WTC11 (cell line): ENCODE measurements around the gene KIF5C. TPM values are rescaled to one million over a fixed set of nuclear protein-coding genes. Genes with fewer than 3 reads are reported as not detected.

Experiments
- ATAC-seq: fragments of 200-7000 bp; cut with Tn5 transposase; 2 replicates; pipeline ENCODE4 v1.10.0; 2021; ENCODE audit warnings: mild to moderate bottlenecking, moderate library complexity
- CTCF ChIA-PET: fragments of 300-600 bp; sonication (Branson Sonifier 250); formaldehyde crosslinking; loops from one replicate; lab custom pipeline; 2021; ENCODE audit warnings: antibody characterized with exemption; lab: Charles Lee
- POLR2A ChIA-PET: fragments of 350-600 bp; sonication (Branson Sonifier 250); formaldehyde crosslinking; loops from one replicate; lab custom pipeline; 2021; ENCODE audit warnings: antibody characterized with exemption; lab: Charles Lee
- DNase-seq: peaks from one replicate; pipeline ENCODE4 v3.0.0; 2021; ENCODE audit warnings: low spot score
- H3K27ac Mint-ChIP-seq: 2 replicates; pipeline ENCODE4 v1.8.0; 2021; ENCODE audit warnings: mixed read lengths
- H3K27me3 Mint-ChIP-seq: 2 replicates; pipeline ENCODE4 v1.8.0; 2021; ENCODE audit warnings: low read depth, mild to moderate bottlenecking, moderate library complexity, mixed read lengths
- H3K36me3 Mint-ChIP-seq: 2 replicates; pipeline ENCODE4 v1.8.0; 2021; ENCODE audit warnings: mixed read lengths
- H3K4me1 Mint-ChIP-seq: 2 replicates; pipeline ENCODE4 v1.8.0; 2022; ENCODE audit warnings: mixed read lengths
- H3K4me3 Mint-ChIP-seq: 2 replicates; pipeline ENCODE4 v1.8.0; 2021; ENCODE audit warnings: mild to moderate bottlenecking, moderate library complexity, mixed read lengths
- H3K9me3 Mint-ChIP-seq: 2 replicates; pipeline ENCODE4 v1.8.0; 2021; ENCODE audit warnings: mixed read lengths
- ATF1 ChIP-seq: sonication (generic); formaldehyde crosslinking; IDR thresholded peaks from 2 replicates; pipeline ENCODE4 v1.8.1; 2023; ENCODE audit warnings: mild to moderate bottlenecking, moderate library complexity, missing genetic modification reagents
- FOXJ3 ChIP-seq: sonication (generic); formaldehyde crosslinking; IDR thresholded peaks from 2 replicates; pipeline ENCODE4 v1.9.0; 2021; ENCODE audit warnings: missing genetic modification reagents, mild to moderate bottlenecking, borderline replicate concordance
- FOXP1 ChIP-seq: sonication (generic); formaldehyde crosslinking; IDR thresholded peaks from 2 replicates; pipeline ENCODE4 v1.8.0; 2022; ENCODE audit warnings: missing genetic modification reagents, mild to moderate bottlenecking, moderate library complexity, borderline replicate concordance
- NR2C2 ChIP-seq: sonication (generic); formaldehyde crosslinking; IDR thresholded peaks from 2 replicates; pipeline ENCODE4 v1.8.0; 2022; ENCODE audit warnings: mild to moderate bottlenecking, missing genetic modification reagents
- TP53 ChIP-seq: sonication (generic); formaldehyde crosslinking; IDR thresholded peaks from 2 replicates; pipeline ENCODE4 v1.8.1; 2023; ENCODE audit warnings: mild to moderate bottlenecking, missing genetic modification reagents
- ZNF416 ChIP-seq: fragments of 250-450 bp; sonication (Bioruptor Pico); IDR thresholded peaks from 2 replicates; pipeline ENCODE4 v1.9.0; 2021; ENCODE audit warnings: mild to moderate bottlenecking, inconsistent platforms
- total RNA-seq: library from RNA; stranded (reverse); gene quantifications from 3 replicates; pipeline ENCODE4 v1.2.3, GENCODE V29; 2021
- TF ChIP-seq, protein P1 (sequence below): sonication (generic); formaldehyde crosslinking; IDR thresholded peaks from 2 replicates; pipeline ENCODE4 v1.8.1; 2022; ENCODE audit warnings: mild to moderate bottlenecking, moderate library complexity, missing genetic modification reagents
- TF ChIP-seq, protein P2 (sequence below): sonication (generic); formaldehyde crosslinking; IDR thresholded peaks from 2 replicates; pipeline ENCODE4 v1.8.0; 2022; ENCODE audit warnings: mild to moderate bottlenecking, missing genetic modification reagents
- TF ChIP-seq, protein P3 (sequence below): sonication (generic); formaldehyde crosslinking; IDR thresholded peaks from 2 replicates; pipeline ENCODE4 v1.8.1; 2023; ENCODE audit warnings: mild to moderate bottlenecking, missing genetic modification reagents, borderline replicate concordance
- TF ChIP-seq, protein P4 (sequence below): sonication (generic); formaldehyde crosslinking; IDR thresholded peaks from 2 replicates; pipeline ENCODE4 v1.8.0; 2022; ENCODE audit warnings: mild to moderate bottlenecking, missing genetic modification reagents
- TF ChIP-seq, protein P5 (sequence below): sonication (generic); formaldehyde crosslinking; IDR thresholded peaks from 2 replicates; pipeline ENCODE4 v1.8.1; 2023; ENCODE audit warnings: mild to moderate bottlenecking, missing genetic modification reagents
- TF ChIP-seq, protein P6 (sequence below): fragments of 250-450 bp; sonication (Bioruptor Pico); IDR thresholded peaks from 2 replicates; pipeline ENCODE4 v1.9.0; 2021; ENCODE audit warnings: mild to moderate bottlenecking
- TF ChIP-seq, protein P7 (sequence below): sonication (generic); formaldehyde crosslinking; IDR thresholded peaks from 2 replicates; pipeline ENCODE4 v1.8.1; 2022; ENCODE audit warnings: low read depth, mild to moderate bottlenecking, moderate library complexity, missing genetic modification reagents, borderline replicate concordance
- TF ChIP-seq, protein P8 (sequence below): fragments of 250-450 bp; sonication (Bioruptor Pico); conservative IDR thresholded peaks from 2 replicates; pipeline ENCODE4 v1.9.0; 2021; ENCODE audit warnings: mild to moderate bottlenecking

The KIF5C gene
- total RNA-seq, 1 experiment from 2014 or later, result 73.5 TPM

DNA sequence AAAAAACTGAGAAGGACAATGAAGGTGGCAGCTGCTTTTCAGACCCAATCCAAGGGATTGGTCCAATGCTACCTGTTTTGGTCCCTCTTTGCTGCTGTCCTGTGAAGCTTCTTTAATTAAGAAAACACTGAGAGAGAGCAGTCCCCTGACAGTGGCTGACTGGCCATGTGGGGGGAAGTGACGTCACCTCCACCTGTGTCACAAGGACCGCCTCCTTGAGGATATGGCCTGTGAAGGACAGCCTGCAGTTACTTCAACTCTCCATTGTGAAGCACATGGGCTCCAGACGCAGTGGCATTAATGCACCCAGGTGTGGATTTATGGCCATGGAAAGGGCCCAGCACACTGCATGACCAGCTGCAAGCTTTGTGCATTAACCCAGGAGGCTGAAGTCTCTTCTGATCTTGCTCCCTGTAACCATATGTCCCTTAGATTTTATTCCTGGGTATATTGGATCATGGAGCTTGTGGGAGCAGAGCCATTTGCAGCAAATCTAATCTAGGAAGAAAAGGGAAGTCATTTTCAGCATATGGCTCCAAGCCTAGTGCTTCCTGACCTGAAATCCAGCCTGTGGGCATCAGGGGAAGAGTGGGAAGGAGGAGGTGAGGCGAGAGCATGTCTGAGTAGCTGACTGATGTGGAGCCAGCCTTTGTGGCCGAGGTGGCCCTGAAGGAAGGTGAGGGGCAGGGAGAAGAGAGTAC, 32.2 kb downstream of the KIF5C start (continued):
- TF ChIP-seq NR2C2 (CRISPR knock-in tag) (no peak), TP53 (CRISPR knock-in tag) (no peak)
- TF ChIP-seq, protein P1, sequence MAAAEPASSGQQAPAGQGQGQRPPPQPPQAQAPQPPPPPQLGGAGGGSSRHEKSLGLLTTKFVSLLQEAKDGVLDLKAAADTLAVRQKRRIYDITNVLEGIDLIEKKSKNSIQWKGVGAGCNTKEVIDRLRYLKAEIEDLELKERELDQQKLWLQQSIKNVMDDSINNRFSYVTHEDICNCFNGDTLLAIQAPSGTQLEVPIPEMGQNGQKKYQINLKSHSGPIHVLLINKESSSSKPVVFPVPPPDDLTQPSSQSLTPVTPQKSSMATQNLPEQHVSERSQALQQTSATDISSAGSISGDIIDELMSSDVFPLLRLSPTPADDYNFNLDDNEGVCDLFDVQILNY (CRISPR knock-in tag), result no peak
- TF ChIP-seq, all 79 proteins: peak for 0

DNA sequence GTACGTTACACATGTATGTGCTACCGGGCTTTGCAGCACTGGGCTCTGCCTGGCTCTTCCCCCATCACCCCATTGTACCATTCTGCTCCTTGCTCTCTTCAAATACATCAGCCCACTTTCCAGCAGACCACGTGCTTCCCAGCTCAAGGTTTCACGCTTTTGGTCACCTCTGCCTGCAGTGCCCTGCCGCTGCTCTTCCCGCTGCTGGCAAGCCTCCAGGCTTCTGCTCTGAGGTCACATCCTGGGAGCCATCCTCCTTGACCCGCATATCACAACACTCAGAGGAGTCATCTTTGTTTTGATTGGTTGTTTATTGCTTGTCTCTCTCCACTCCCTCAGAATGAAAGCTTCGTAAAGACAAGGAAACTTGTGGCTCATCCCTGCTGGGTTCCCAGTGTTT, 34.1 kb downstream of the KIF5C start:
- POLR2A ChIA-PET, result no interaction called here
- no peak overlapping the region for H3K4me3 Mint-ChIP-seq
- CTCF ChIA-PET, result interaction anchor here (1.1 to 1.4 kb wide), 2 partner anchors 28 to 108 kb away, joined by 3 read pairs; no protein-coding TSS in a partner anchor
- peaks cover 12% of the 10 kb centered on the region for H3K9me3 Mint-ChIP-seq
- peaks cover 30% of the 10 kb centered on the region for H3K4me1 Mint-ChIP-seq
- H3K27ac Mint-ChIP-seq, result peak overlapping the region; percentile 66
- TF ChIP-seq, protein P2, sequence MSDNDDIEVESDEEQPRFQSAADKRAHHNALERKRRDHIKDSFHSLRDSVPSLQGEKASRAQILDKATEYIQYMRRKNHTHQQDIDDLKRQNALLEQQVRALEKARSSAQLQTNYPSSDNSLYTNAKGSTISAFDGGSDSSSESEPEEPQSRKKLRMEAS (CRISPR knock-in tag), result 0 out of 2 replicates have a peak, but pooled peaks have one; percentile 29
- TF ChIP-seq, protein P3, sequence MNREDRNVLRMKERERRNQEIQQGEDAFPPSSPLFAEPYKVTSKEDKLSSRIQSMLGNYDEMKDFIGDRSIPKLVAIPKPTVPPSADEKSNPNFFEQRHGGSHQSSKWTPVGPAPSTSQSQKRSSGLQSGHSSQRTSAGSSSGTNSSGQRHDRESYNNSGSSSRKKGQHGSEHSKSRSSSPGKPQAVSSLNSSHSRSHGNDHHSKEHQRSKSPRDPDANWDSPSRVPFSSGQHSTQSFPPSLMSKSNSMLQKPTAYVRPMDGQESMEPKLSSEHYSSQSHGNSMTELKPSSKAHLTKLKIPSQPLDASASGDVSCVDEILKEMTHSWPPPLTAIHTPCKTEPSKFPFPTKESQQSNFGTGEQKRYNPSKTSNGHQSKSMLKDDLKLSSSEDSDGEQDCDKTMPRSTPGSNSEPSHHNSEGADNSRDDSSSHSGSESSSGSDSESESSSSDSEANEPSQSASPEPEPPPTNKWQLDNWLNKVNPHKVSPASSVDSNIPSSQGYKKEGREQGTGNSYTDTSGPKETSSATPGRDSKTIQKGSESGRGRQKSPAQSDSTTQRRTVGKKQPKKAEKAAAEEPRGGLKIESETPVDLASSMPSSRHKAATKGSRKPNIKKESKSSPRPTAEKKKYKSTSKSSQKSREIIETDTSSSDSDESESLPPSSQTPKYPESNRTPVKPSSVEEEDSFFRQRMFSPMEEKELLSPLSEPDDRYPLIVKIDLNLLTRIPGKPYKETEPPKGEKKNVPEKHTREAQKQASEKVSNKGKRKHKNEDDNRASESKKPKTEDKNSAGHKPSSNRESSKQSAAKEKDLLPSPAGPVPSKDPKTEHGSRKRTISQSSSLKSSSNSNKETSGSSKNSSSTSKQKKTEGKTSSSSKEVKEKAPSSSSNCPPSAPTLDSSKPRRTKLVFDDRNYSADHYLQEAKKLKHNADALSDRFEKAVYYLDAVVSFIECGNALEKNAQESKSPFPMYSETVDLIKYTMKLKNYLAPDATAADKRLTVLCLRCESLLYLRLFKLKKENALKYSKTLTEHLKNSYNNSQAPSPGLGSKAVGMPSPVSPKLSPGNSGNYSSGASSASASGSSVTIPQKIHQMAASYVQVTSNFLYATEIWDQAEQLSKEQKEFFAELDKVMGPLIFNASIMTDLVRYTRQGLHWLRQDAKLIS (CRISPR knock-in tag), result no peak
- TF ChIP-seq, protein P4, sequence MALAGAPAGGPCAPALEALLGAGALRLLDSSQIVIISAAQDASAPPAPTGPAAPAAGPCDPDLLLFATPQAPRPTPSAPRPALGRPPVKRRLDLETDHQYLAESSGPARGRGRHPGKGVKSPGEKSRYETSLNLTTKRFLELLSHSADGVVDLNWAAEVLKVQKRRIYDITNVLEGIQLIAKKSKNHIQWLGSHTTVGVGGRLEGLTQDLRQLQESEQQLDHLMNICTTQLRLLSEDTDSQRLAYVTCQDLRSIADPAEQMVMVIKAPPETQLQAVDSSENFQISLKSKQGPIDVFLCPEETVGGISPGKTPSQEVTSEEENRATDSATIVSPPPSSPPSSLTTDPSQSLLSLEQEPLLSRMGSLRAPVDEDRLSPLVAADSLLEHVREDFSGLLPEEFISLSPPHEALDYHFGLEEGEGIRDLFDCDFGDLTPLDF, result no peak
- TF ChIP-seq, all 79 proteins: peak for 1
- no peaks in the 10 kb centered on the region for H3K27me3 Mint-ChIP-seq
- peaks cover 18% of the 10 kb centered on the region for H3K36me3 Mint-ChIP-seq
- DNase-seq (no peak), ATAC-seq (peak; percentile 64)

DNA sequence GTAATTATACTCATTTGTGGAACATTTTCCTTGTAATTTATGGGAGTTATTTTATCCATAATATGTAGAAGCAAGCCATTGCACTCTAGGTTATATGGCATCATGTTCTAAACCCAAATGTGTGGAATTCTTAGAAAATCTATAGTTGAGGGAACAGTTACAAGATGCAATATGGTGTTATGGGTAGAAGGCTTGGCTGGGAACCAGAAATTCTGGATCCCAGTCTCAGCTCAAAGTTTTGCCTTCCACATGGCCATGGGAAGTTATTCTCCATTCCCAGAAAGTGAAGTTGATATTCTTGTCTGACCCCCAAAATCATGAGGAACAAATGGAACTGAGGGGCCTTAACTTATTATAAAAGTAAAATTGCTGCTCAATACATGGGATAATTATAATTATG, 38.0 kb downstream of the KIF5C start:
- POLR2A ChIA-PET, result no interaction called here
- DNase-seq (no peak), ATAC-seq (no peak)
- H3K27me3 Mint-ChIP-seq, result no peaks in the 10 kb centered on the region
- H3K27ac Mint-ChIP-seq, result no peak overlapping the region
- H3K9me3 Mint-ChIP-seq, result peaks cover 8% of the 10 kb centered on the region
- peaks cover 25% of the 10 kb centered on the region for H3K4me1 Mint-ChIP-seq
- no peak overlapping the region for H3K4me3 Mint-ChIP-seq
- peaks cover 8% of the 10 kb centered on the region; the same call in 1 of the 2 replicates for H3K36me3 Mint-ChIP-seq
- CTCF ChIA-PET, result interaction anchor here (0.8 kb wide), 1 partner anchor 24 kb away, joined by 3 read pairs; no protein-coding TSS in a partner anchor
- TF ChIP-seq, protein P5, sequence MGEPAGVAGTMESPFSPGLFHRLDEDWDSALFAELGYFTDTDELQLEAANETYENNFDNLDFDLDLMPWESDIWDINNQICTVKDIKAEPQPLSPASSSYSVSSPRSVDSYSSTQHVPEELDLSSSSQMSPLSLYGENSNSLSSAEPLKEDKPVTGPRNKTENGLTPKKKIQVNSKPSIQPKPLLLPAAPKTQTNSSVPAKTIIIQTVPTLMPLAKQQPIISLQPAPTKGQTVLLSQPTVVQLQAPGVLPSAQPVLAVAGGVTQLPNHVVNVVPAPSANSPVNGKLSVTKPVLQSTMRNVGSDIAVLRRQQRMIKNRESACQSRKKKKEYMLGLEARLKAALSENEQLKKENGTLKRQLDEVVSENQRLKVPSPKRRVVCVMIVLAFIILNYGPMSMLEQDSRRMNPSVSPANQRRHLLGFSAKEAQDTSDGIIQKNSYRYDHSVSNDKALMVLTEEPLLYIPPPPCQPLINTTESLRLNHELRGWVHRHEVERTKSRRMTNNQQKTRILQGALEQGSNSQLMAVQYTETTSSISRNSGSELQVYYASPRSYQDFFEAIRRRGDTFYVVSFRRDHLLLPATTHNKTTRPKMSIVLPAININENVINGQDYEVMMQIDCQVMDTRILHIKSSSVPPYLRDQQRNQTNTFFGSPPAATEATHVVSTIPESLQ, result no peak
- TF ChIP-seq ZNF416 (CRISPR knock-in tag), result no peak
- TF ChIP-seq ATF1 (CRISPR knock-in tag), result no peak
- TF ChIP-seq, protein P6, sequence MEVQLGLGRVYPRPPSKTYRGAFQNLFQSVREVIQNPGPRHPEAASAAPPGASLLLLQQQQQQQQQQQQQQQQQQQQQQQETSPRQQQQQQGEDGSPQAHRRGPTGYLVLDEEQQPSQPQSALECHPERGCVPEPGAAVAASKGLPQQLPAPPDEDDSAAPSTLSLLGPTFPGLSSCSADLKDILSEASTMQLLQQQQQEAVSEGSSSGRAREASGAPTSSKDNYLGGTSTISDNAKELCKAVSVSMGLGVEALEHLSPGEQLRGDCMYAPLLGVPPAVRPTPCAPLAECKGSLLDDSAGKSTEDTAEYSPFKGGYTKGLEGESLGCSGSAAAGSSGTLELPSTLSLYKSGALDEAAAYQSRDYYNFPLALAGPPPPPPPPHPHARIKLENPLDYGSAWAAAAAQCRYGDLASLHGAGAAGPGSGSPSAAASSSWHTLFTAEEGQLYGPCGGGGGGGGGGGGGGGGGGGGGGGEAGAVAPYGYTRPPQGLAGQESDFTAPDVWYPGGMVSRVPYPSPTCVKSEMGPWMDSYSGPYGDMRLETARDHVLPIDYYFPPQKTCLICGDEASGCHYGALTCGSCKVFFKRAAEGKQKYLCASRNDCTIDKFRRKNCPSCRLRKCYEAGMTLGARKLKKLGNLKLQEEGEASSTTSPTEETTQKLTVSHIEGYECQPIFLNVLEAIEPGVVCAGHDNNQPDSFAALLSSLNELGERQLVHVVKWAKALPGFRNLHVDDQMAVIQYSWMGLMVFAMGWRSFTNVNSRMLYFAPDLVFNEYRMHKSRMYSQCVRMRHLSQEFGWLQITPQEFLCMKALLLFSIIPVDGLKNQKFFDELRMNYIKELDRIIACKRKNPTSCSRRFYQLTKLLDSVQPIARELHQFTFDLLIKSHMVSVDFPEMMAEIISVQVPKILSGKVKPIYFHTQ (CRISPR knock-in tag), result no peak
- no peak for TF ChIP-seq FOXJ3 (CRISPR knock-in tag)
- TF ChIP-seq, protein P7, sequence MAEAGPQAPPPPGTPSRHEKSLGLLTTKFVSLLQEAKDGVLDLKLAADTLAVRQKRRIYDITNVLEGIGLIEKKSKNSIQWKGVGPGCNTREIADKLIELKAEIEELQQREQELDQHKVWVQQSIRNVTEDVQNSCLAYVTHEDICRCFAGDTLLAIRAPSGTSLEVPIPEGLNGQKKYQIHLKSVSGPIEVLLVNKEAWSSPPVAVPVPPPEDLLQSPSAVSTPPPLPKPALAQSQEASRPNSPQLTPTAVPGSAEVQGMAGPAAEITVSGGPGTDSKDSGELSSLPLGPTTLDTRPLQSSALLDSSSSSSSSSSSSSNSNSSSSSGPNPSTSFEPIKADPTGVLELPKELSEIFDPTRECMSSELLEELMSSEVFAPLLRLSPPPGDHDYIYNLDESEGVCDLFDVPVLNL (CRISPR knock-in tag), result no peak
- TF ChIP-seq, protein P8, sequence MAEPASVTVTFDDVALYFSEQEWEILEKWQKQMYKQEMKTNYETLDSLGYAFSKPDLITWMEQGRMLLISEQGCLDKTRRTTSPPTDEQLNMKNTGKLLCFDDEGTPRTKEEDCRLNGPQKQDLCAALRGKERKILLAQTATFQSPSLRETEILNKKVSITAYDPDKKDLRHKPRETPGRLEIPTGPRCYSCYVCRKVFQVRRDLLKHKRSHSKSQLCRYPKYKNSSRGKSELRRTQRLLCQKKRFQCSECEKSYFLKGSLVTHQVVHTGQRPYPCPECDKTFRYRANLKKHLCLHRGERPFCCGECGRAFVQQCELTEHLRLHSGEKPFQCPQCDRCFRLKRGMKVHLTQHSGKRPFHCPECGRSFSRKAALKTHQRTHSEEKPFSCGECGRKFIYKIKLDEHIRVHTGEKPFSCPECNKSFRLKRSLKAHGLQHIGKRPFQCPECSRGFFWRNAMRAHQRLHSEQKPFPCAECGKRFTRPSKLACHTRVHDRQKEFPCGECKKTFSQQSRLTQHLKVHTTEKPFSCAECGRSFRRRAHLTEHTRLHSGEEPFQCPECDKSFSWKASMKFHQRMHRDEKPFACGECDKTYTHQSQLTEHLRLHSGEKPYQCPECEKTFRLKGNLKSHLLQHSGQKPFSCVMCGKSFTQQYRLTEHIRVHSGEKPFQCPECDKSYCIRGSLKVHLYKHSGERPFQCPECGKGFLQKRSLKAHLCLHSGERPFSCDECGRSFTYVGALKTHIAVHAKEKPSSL, result no peak
- TF ChIP-seq FOXP1 (CRISPR knock-in tag), result no peak
